ENCODE results near the gene NR3C2. TPM values are rescaled to one million over a fixed set of nuclear protein-coding genes. Genes with fewer than 3 reads are reported as not detected.
A peak's percentile ranks its signal among the peaks of the same experiment; 100 is the strongest.

Gene NR3C2
- polyA plus RNA-seq, 3 donors = 0.09 to 0.27 (median 0.20) TPM

GRCh38 chr4:148435654-148436406 lies 6.4 kb downstream of the NR3C2 start:
- H3K27me3 ChIP-seq (ENCODE audit: control insufficient read depth in 2 of 2, insufficient read depth in 2 of 2, low read length in 2 of 2) = peaks cover 45 to 54% of the 10 kb centered on the region in 2 donors
- no peaks in the 10 kb centered on the region for H3K79me2 ChIP-seq (ENCODE audit: insufficient read depth, low read length)
- peaks cover 34 to 58% (median 38%) of the 10 kb centered on the region in 3 donors for H3K27me3 Mint-ChIP-seq (ENCODE audit: low read depth in 3 of 3)
- H3K4me3 Mint-ChIP-seq = peak overlapping the region in 1 of 2 donors; percentile 57
- peaks cover under 1% of the 10 kb centered on the region for H3K4me1 Mint-ChIP-seq
- H4K20me1 ChIP-seq (ENCODE audit: insufficient read depth, low read length) = no peaks in the 10 kb centered on the region
- H3K4me2 ChIP-seq (replicated peaks; ENCODE audit: extremely low read depth, low read length, poor library complexity, severe bottlenecking) = no peak overlapping the region
- H2AFZ ChIP-seq (ENCODE audit: insufficient read depth, low read depth, low read length, poor library complexity, severe bottlenecking) = no peak overlapping the region
- H3K36me3 ChIP-seq (replicated peaks in 1 of 2; ENCODE audit: control insufficient read depth in 1 of 2, insufficient read depth in 2 of 2, low read length in 2 of 2) = no peaks in the 10 kb centered on the region
- 89% methylated on average over 15 of the region's 16 CpGs for WGBS (ENCODE audit: insufficient coverage)
- no peak for TF ChIP-seq CTCF (IDR thresholded peaks at IDR 0.05)
- intact Hi-C loops (cut with micrococcal nuclease) = no loop called here
- H3K4me1 ChIP-seq (ENCODE audit: control insufficient read depth in 1 of 2, insufficient read depth in 2 of 2, low read length in 2 of 2) = no peaks in the 10 kb centered on the region
- no peaks in the 10 kb centered on the region for H3K36me3 Mint-ChIP-seq
- H3K9me3 ChIP-seq (replicated peaks in 1 of 2; ENCODE audit: control insufficient read depth in 1 of 2, insufficient read depth in 1 of 2, low read length in 2 of 2) = no peaks in the 10 kb centered on the region
- H3K4me3 ChIP-seq (replicated peaks in 1 of 3; ENCODE audit: low read depth in 2 of 3, low read length in 3 of 3) = no peak overlapping the region
- no peak for DNase-seq
- H3K9me3 Mint-ChIP-seq = peaks cover 0 to 3% (median 0%) of the 10 kb centered on the region in 7 donors
- H3K27ac ChIP-seq (ENCODE audit: low read depth in 1 of 2, low read length in 2 of 2) = no peak overlapping the region
- peak overlapping the region in 1 of 7 donors; percentile 24 for H3K27ac Mint-ChIP-seq
- H3K9ac ChIP-seq (ENCODE audit: insufficient read depth, low read length, poor library complexity, severe bottlenecking) = no peak overlapping the region

- no peak overlapping the region for H3K4me3 ChIP-seq (replicated peaks in 1 of 3; ENCODE audit: low read depth in 2 of 3, low read length in 3 of 3)
- H4K20me1 ChIP-seq (ENCODE audit: insufficient read depth, low read length) = no peaks in the 10 kb centered on the region
- H3K27me3 ChIP-seq (ENCODE audit: control insufficient read depth in 2 of 2, insufficient read depth in 2 of 2, low read length in 2 of 2) = peaks cover 30 to 37% of the 10 kb centered on the region in 2 donors
- no peak overlapping the region for H3K4me2 ChIP-seq (replicated peaks; ENCODE audit: extremely low read depth, low read length, poor library complexity, severe bottlenecking)
- WGBS (ENCODE audit: insufficient coverage) = no CpG with 5 or more reads among the region's 2 CpGs
- TF ChIP-seq CTCF (IDR thresholded peaks at IDR 0.05) = no peak
- no peaks in the 10 kb centered on the region for H3K36me3 ChIP-seq (replicated peaks in 1 of 2; ENCODE audit: control insufficient read depth in 1 of 2, insufficient read depth in 2 of 2, low read length in 2 of 2)
- H3K27ac ChIP-seq (ENCODE audit: low read depth in 1 of 2, low read length in 2 of 2) = no peak overlapping the region
- H3K4me3 Mint-ChIP-seq = no peak overlapping the region
- no peaks in the 10 kb centered on the region for H3K4me1 Mint-ChIP-seq
- no peak for DNase-seq
- no peak overlapping the region for H2AFZ ChIP-seq (ENCODE audit: insufficient read depth, low read depth, low read length, poor library complexity, severe bottlenecking)
- H3K79me2 ChIP-seq (ENCODE audit: insufficient read depth, low read length) = no peaks in the 10 kb centered on the region
- H3K4me1 ChIP-seq (ENCODE audit: control insufficient read depth in 1 of 2, insufficient read depth in 2 of 2, low read length in 2 of 2) = no peaks in the 10 kb centered on the region
- H3K36me3 Mint-ChIP-seq = no peaks in the 10 kb centered on the region
- H3K27ac Mint-ChIP-seq = no peak overlapping the region
- H3K27me3 Mint-ChIP-seq (ENCODE audit: low read depth in 3 of 3) = peaks cover 19 to 46% (median 22%) of the 10 kb centered on the region in 3 donors
- no peaks in the 10 kb centered on the region for H3K9me3 Mint-ChIP-seq
- H3K9ac ChIP-seq (ENCODE audit: insufficient read depth, low read length, poor library complexity, severe bottlenecking) = no peak overlapping the region
- intact Hi-C loops (cut with micrococcal nuclease) = no loop called here
- H3K9me3 ChIP-seq (replicated peaks in 1 of 2; ENCODE audit: control insufficient read depth in 1 of 2, insufficient read depth in 1 of 2, low read length in 2 of 2) = no peaks in the 10 kb centered on the region
These were observed 8.0 kb downstream of the NR3C2 start for GRCh38 chr4:148434075-148434773.
